ENCODE measurements around the gene ADARB2. TPM values are rescaled to one million over a fixed set of nuclear protein-coding genes. Genes with fewer than 3 reads are reported as not detected.

ADARB2 gene
- total RNA-seq, 2 experiments from 2014 or later: 0.17 to 0.30 TPM

GRCh38 chr10:1372212-1372611 lies 365.1 kb downstream of the ADARB2 start:
- ChIA-PET POLR2A (no interaction called here), CTCF (no interaction called here)
- H3K27ac Mint-ChIP-seq: no peak overlapping the region
- no peaks in the 10 kb centered on the region for H3K4me1 Mint-ChIP-seq
- no peaks in the 10 kb centered on the region for H3K36me3 Mint-ChIP-seq (ENCODE audit: low read depth)
- no peak for DNase-seq
- H3K27me3 Mint-ChIP-seq: peaks cover 2% of the 10 kb centered on the region
- no peak overlapping the region for H3K4me3 Mint-ChIP-seq
- peaks cover 11% of the 10 kb centered on the region for H3K9me3 Mint-ChIP-seq

- peaks cover 5% of the 10 kb centered on the region for H3K27me3 Mint-ChIP-seq
- H3K4me3 Mint-ChIP-seq: no peak overlapping the region
- ChIA-PET CTCF (no interaction called here), POLR2A (no interaction called here)
- H3K27ac Mint-ChIP-seq: no peak overlapping the region
- no peaks in the 10 kb centered on the region for H3K4me1 Mint-ChIP-seq
- H3K9me3 Mint-ChIP-seq: peaks cover 3% of the 10 kb centered on the region
- no peaks in the 10 kb centered on the region for H3K36me3 Mint-ChIP-seq (ENCODE audit: low read depth)
- DNase-seq: no peak
These were observed 367.0 kb downstream of the ADARB2 start for GRCh38 chr10:1370298-1370697.

GRCh38 chr10:1369665-1370064 lies 367.7 kb downstream of the ADARB2 start:
- Mint-ChIP-seq H3K4me3 (no peak overlapping the region), H3K27me3 (peaks cover 5% of the 10 kb centered on the region), H3K36me3 (ENCODE audit: low read depth) (no peaks in the 10 kb centered on the region), H3K27ac (no peak overlapping the region), H3K4me1 (no peaks in the 10 kb centered on the region), H3K9me3 (peaks cover 3% of the 10 kb centered on the region)
- POLR2A ChIA-PET: no interaction called here
- DNase-seq: no peak
- CTCF ChIA-PET: no interaction called here

- DNase-seq: no peak
- no peak overlapping the region for H3K4me3 Mint-ChIP-seq
- CTCF ChIA-PET: interaction anchor here (0.6 to 1.8 kb wide), 3 partner anchors 10 to 1977 kb away, joined by 3 to 7 read pairs (median 4); no protein-coding TSS in a partner anchor
These were observed 368.1 kb downstream of the ADARB2 start for GRCh38 chr10:1369197-1369596.

GRCh38 chr10:1368842-1369171 lies 368.5 kb downstream of the ADARB2 start:
- H3K27me3 Mint-ChIP-seq: peaks cover 9% of the 10 kb centered on the region
- ChIA-PET CTCF (interaction anchor here (0.6 to 1.8 kb wide), 4 partner anchors 9 to 1978 kb away, joined by 3 to 7 read pairs (median 4); no protein-coding TSS in a partner anchor), POLR2A (no interaction called here)
- no peaks in the 10 kb centered on the region for H3K36me3 Mint-ChIP-seq (ENCODE audit: low read depth)
- peak; percentile 24 for DNase-seq
- no peaks in the 10 kb centered on the region for H3K4me1 Mint-ChIP-seq
- H3K9me3 Mint-ChIP-seq: no peaks in the 10 kb centered on the region
- no peak overlapping the region for H3K27ac Mint-ChIP-seq
- H3K4me3 Mint-ChIP-seq: no peak overlapping the region

More at GRCh38 chr10:1369197-1369596, 368.1 kb downstream of the ADARB2 start:
- H3K36me3 Mint-ChIP-seq (ENCODE audit: low read depth): no peaks in the 10 kb centered on the region
- peaks cover 9% of the 10 kb centered on the region for H3K27me3 Mint-ChIP-seq
- H3K4me1 Mint-ChIP-seq: no peaks in the 10 kb centered on the region
- no peak overlapping the region for H3K27ac Mint-ChIP-seq
- POLR2A ChIA-PET: no interaction called here
- H3K9me3 Mint-ChIP-seq: peaks cover 3% of the 10 kb centered on the region

- POLR2A ChIA-PET: no interaction called here
- H3K4me1 Mint-ChIP-seq: no peaks in the 10 kb centered on the region
- H3K27ac Mint-ChIP-seq: no peak overlapping the region
- peaks cover 9% of the 10 kb centered on the region for H3K27me3 Mint-ChIP-seq
- no peaks in the 10 kb centered on the region for H3K9me3 Mint-ChIP-seq
- H3K4me3 Mint-ChIP-seq: no peak overlapping the region
- DNase-seq: no peak
- CTCF ChIA-PET: interaction anchor here (0.6 to 1.8 kb wide), 3 partner anchors 9 to 258 kb away, joined by 3 to 7 read pairs (median 4); no protein-coding TSS in a partner anchor
- no peaks in the 10 kb centered on the region for H3K36me3 Mint-ChIP-seq (ENCODE audit: low read depth)
These were observed 369.1 kb downstream of the ADARB2 start for GRCh38 chr10:1367938-1368841.

- CTCF ChIA-PET: no interaction called here
- Mint-ChIP-seq H3K27ac (no peak overlapping the region), H3K36me3 (ENCODE audit: low read depth) (no peaks in the 10 kb centered on the region), H3K4me3 (no peak overlapping the region), H3K9me3 (no peaks in the 10 kb centered on the region), H3K4me1 (no peaks in the 10 kb centered on the region), H3K27me3 (peaks cover 10% of the 10 kb centered on the region)
- no peak for DNase-seq
- POLR2A ChIA-PET: no interaction called here
These were observed 370.4 kb downstream of the ADARB2 start for GRCh38 chr10:1366811-1367425.

GRCh38 chr10:1366322-1366691 lies 371.0 kb downstream of the ADARB2 start:
- Mint-ChIP-seq H3K4me3 (no peak overlapping the region), H3K4me1 (no peaks in the 10 kb centered on the region), H3K27ac (no peak overlapping the region), H3K9me3 (no peaks in the 10 kb centered on the region), H3K36me3 (ENCODE audit: low read depth) (no peaks in the 10 kb centered on the region), H3K27me3 (peaks cover 13% of the 10 kb centered on the region)
- no peak for DNase-seq
- ChIA-PET POLR2A (no interaction called here), CTCF (no interaction called here)

GRCh38 chr10:1365540-1366321 lies 371.6 kb downstream of the ADARB2 start:
- CTCF ChIA-PET: no interaction called here
- DNase-seq: no peak
- Mint-ChIP-seq H3K27me3 (peaks cover 13% of the 10 kb centered on the region), H3K36me3 (ENCODE audit: low read depth) (no peaks in the 10 kb centered on the region), H3K27ac (no peak overlapping the region), H3K9me3 (no peaks in the 10 kb centered on the region), H3K4me3 (no peak overlapping the region), H3K4me1 (no peaks in the 10 kb centered on the region)
- POLR2A ChIA-PET: no interaction called here

GRCh38 chr10:1364151-1364910 lies 373.0 kb downstream of the ADARB2 start:
- H3K27ac Mint-ChIP-seq: no peak overlapping the region
- ChIA-PET CTCF (no interaction called here), POLR2A (no interaction called here)
- no peaks in the 10 kb centered on the region for H3K9me3 Mint-ChIP-seq
- H3K36me3 Mint-ChIP-seq (ENCODE audit: low read depth): no peaks in the 10 kb centered on the region
- DNase-seq: no peak
- peaks cover 12% of the 10 kb centered on the region for H3K27me3 Mint-ChIP-seq
- H3K4me3 Mint-ChIP-seq: no peak overlapping the region
- H3K4me1 Mint-ChIP-seq: peaks cover 6% of the 10 kb centered on the region

- no peak for DNase-seq
These were observed 373.7 kb downstream of the ADARB2 start for GRCh38 chr10:1363446-1364121.

More at GRCh38 chr10:1363446-1364121, 373.7 kb downstream of the ADARB2 start:
- POLR2A ChIA-PET: no interaction called here
- Mint-ChIP-seq H3K36me3 (ENCODE audit: low read depth) (no peaks in the 10 kb centered on the region), H3K4me3 (no peak overlapping the region), H3K27me3 (peaks cover 15% of the 10 kb centered on the region), H3K4me1 (peaks cover 12% of the 10 kb centered on the region), H3K27ac (no peak overlapping the region), H3K9me3 (no peaks in the 10 kb centered on the region)
- CTCF ChIA-PET: no interaction called here

All from activated CD4-positive, alpha-beta T cell treated with anti-CD3 and anti-CD28 coated beads, Interleukin-2, amount 10 ng/mL, durations not matched to agents 7 days and 5 days (primary cell).